Ecto neural progenitor cell (in vitro differentiated cells): ENCODE results near the gene NCOA5.
A peak's percentile ranks its signal among the peaks of the same experiment; 100 is the strongest.
"Not testable (repeated sequence)": the region's sequence is repeated elsewhere in the genome, so short reads cannot be mapped to it uniquely, and the experiment has no call there.

Experiments
- DNase-seq: peaks from one replicate; pipeline ENCODE4 v3.0.0-alpha.2; 2018; ENCODE audit warnings: low spot score

The NCOA5 gene

GRCh38 chr20:46120136-46120535 is 30.4 kb upstream of the NCOA5 start:
- no peak for DNase-seq

- DNase-seq, result no peak
Measured at GRCh38 chr20:46119547-46119946, 29.8 kb upstream of the NCOA5 start.

GRCh38 chr20:46119028-46119546 is 29.3 kb upstream of the NCOA5 start:
- no peak for DNase-seq

DNA sequence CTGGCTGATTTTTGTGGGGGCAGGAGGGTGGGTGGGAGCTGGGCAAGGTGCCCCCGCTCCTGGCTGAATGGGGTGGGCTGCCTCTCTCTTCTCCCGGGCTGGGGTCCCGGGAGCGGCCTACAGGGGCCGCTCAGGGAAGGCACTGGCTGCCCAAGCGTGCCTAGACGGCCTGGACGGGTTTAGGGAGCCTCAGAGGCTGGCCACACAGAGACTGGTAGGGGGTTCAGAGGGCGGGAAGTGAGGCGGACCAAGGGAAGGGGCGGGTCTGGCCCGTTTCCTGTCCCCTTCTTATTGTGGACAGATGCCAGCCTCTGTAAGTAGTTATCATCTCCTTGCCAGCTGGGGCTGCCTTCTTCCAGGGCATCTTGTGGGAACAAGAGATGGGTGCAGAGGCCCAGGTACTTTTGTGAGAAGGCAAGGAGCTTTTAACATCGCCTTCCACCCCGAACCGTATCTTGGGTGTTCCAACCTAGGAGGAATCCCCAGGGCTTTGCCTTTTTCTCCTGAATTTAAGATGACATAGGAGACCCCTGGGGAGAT is 28.8 kb upstream of the NCOA5 start:
- peak; percentile 73 for DNase-seq

DNA sequence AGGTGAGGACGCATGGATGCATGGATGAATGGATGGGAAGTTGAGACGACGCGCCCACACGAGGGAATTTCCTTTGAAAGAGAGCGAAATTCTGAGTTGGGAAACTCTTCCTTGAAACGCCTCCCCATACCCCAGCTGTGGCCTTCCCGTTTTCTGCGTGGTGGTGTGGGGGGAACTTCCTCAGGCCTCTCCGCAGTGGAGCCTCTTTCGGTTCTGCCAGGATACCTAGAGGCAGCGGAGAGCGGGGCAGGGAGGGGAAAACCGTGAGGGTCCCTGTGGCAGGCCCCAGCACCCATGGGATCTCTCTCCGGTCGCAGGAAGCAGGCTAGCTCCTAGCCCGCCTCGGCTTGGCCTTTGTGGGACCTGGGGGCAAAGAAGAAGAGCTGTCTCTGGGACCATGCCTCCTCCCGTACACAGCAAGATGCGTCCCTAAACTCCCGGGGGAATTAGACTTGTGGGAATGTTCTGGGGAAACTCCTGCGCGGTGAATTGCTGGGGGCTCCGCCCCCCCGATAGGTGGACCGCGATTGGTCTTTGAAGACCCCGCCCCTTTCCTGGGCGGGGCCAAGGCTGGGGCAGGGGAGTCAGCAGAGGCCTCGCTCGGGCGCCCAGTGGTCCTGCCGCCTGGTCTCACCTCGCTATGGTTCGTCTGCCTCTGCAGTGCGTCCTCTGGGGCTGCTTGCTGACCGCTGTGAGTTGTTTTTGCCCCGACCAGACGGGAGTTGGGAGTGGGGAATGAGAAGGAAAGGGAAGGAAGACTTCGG is 28.1 kb upstream of the NCOA5 start, which contains the start of gene CD40:
CD40 (plus strand) TSS at position 611 of the 764 bp plus-strand sequence; CDS start at position 641, 30 bp downstream.
- peak; percentile 94 for DNase-seq

- no peak for DNase-seq
Measured at GRCh38 chr20:46114449-46114848, 24.7 kb upstream of the NCOA5 start.

DNA sequence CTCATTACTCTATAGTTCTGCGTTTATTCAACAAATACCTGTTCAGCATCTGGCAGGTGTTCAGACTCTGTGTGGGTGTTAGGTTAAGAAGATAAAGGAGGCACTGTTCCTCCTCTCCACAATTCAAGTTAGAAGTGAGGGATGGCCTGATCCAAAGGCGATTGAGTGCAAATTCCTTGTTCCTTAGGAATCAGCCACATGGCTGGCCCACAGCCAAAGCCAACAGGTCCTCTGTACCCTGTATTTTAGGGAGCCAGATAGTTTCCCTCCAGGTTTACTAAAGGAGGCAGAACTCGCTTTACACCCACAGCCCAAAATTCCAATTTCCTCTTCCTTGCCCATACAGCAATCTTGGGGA is 23.3 kb upstream of the NCOA5 start:
- DNase-seq, result no peak

- DNase-seq, result no peak
Measured at GRCh38 chr20:46112430-46113112, 22.8 kb upstream of the NCOA5 start.

DNA sequence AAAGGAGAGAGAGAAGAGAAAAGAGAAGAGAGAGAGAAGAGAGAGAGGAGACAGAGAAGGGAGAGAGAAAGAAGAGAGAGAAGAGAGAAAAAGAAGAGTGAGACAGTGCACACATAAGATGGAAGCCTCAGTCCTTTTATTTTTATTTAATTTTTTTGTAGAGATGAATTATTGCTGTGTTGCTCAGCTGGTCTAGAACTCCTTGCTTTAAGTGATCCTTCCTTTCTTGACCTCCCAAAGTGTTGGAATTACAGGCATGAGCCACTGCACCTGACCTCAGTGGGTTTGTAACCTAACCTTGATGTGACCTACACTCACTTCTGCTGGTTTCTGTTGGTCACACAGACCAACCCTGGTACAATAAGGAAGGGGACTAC is 22.1 kb upstream of the NCOA5 start:
- no peak for DNase-seq

DNA sequence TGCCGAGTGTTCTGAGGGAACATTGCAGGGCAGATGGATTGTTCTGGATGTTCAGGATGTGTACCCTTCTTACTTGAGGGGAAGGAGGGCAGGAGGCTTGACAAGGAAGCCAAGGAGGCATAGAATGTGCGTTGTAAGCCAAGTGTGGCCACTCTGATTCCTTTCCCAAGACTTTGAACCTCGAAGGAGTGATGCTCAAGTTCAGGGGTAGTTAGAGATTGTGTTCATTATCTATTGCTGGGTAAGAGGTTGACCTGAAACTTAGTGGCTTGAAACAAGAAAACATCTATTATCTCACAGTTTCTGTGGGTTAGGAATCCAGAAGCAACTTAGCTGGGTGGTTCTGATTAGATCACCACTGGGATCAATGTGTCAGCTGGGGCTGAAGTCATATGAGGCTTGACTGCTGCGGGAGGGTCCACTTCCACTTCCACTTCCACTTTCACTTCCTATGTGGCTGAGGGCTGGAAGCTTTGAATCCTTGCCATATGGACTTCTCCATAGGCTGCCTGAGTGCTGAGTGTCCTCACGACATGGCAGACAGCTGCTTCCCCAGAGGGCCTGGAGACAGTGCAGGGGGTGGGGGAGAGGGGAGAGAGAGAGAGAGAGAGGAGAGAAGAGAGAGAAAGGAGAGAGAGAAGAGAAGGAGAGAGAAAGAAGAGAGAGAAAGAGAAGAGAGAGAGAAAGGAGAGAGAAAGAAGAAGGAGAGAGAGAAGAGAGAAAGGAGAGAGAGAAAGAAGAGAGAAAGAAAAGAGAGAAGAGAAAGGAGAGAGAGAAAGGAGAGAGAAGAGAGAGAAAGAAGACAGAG is 21.5 kb upstream of the NCOA5 start:
- DNase-seq, result no peak

DNA sequence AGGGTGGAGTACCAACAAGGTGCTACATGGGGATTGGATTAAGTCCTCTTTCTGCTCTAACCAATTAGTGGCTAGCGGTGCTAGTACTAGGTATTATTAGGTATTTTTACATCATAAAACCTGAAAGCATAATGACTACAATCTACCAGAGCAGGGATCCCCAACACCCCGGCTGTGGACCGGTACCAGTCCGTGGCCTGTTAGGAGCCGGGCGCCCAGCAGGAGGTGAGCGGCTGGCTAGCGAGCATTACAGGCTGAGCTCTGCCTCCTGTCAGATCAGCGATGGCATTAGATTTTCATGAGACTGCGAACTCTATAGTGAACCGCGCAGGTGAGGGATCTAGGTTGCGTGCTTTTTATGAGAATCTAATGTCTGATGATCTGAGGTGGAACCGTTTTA is 19.2 kb upstream of the NCOA5 start:
- no peak for DNase-seq

DNA sequence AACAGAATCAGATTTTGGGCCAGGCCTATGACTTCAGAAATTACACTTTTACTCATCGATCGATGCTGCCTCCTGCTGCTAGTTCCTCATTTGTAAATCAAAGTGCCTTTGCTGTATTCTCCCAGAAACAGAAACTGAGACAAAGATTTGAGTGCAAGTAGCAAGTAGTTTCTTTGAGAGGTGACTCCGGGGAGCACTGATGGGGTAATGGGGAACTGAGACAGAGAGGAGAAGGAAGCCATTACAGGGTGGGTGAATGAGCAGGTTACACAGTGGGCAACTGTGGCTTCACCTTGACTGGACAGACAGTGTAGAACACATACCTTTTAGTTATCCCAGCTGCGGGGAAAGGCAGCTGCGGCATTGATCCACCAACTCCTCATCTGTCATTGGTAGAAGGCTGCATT is 18.7 kb upstream of the NCOA5 start:
- DNase-seq, result no peak

GRCh38 chr20:46107061-46107460 is 17.3 kb upstream of the NCOA5 start:
- DNase-seq, result no peak

DNA sequence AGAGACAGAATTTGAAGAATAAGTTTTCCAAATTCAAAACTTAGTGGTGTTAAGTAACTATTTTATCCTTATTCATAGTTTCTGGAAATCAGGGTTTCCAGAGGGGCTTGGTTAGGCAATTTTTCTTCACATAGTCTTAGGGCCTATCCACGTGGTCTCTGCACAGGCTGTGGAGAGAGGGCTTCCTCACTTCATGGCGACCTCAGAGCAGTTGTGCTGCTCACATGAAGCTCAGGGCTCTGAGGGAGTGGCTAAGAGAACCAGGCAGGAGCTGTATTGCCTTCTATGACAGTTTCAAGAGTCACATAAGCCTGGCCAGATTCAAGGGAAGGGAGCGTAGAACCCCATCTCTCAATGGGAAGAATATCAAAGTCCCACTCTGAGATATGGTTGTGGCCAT is 14.5 kb upstream of the NCOA5 start:
- no peak for DNase-seq

- no peak for DNase-seq
Measured at GRCh38 chr20:46102940-46103339, 13.2 kb upstream of the NCOA5 start.

DNA sequence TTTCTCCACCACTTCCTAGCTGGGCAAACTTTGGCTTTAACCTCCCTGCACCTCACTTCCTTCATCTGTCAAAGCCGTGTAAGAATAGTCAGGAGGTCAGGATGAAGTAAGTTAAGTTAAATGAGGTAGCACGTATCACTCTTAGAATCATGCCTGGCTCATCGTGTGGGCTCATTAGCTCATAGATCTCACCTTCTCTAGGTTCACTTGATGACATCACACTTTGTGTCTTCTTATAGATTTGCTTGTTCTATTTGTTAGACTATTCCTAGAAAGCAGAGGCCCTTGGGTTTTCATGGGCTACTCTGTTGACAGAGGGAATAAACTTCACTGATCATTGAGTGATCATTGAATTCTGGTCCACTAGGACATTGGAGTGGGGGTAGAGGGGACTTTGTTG is 12.2 kb upstream of the NCOA5 start:
- no peak for DNase-seq

- DNase-seq, result no peak
Measured at GRCh38 chr20:46100988-46101387, 11.2 kb upstream of the NCOA5 start.

DNA sequence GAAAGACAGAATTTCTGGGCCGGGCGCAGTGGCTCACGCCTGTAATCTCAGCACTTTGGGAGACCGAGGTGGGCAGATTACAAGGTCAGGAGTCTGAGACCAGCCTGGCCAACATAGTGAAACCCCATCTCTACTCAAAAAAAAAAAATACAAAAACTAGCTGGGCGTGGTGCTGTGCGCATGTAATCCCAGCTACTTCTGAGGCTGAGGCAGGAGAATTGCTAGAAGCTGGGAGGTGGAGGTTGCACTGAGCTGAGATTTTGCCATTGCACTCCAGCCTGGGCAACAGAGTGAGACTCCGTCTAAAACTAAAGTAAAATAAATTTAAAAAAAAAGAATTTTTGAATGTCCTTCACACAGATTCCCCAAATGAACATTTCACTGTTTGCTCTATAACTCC is 10.7 kb upstream of the NCOA5 start:
- not testable (repeated sequence) for DNase-seq

- peak; percentile 61 for DNase-seq
Measured at GRCh38 chr20:46099491-46100287, 9.9 kb upstream of the NCOA5 start.

GRCh38 chr20:46093531-46093930 is 3.8 kb upstream of the NCOA5 start:
- DNase-seq, result no peak
